IMR-90 (cell line): ENCODE data around the gene ADCY2. TPM values are rescaled to one million over a fixed set of nuclear protein-coding genes. Genes with fewer than 3 reads are reported as not detected.

ENCODE experiments used
- ATAC-seq: fragments of 200-7000 bp; cut with Tn5 transposase; 2 replicates; pipeline ENCODE4 v1.9.1; 2020; ENCODE audit warnings: low read depth, mild to moderate bottlenecking, moderate library complexity
- BruUV-seq: library from RNA; stranded (reverse); fragments of 400-500 nt; replicated peaks from 2 replicates; lab custom pipeline; 2021; lab: Mats Ljungman, UMichigan
- CTCF ChIA-PET: fragments of 300-600 bp; formaldehyde crosslinking; extraction: SDS; loops from one replicate; lab custom pipeline; 2021; ENCODE audit warnings: antibody characterized with exemption; lab: Yijun Ruan, JAX
- POLR2A ChIA-PET: fragments of 300-600 bp; sonication (Branson Sonifier 250); formaldehyde crosslinking; loops from one replicate; lab custom pipeline; 2022; ENCODE audit warnings: antibody characterized with exemption; ENCODE audit not compliant: unreplicated experiment; lab: Charles Lee
- DNase-seq: peaks from one replicate; pipeline ENCODE4 v3.0.0; 2013
- H2AFZ ChIP-seq: replicated peaks from 2 replicates; pipeline ENCODE3; 2013; ENCODE audit warnings: low read length, mild to moderate bottlenecking; ENCODE audit not compliant: poor library complexity
- H2AK5ac ChIP-seq: 2 replicates; pipeline ENCODE4 v1.6.1; 2013; ENCODE audit warnings: low read depth, low read length, inconsistent platforms
- H2AK9ac ChIP-seq: replicated peaks from 2 replicates; pipeline ENCODE3; 2013; ENCODE audit warnings: mild to moderate bottlenecking, low read depth, low read length, moderate library complexity; ENCODE audit not compliant: poor library complexity
- H2BK120ac ChIP-seq: 2 replicates; pipeline ENCODE4 v1.6.1; 2013; ENCODE audit warnings: low read depth, low read length, inconsistent platforms
- H2BK15ac ChIP-seq: 3 replicates; pipeline ENCODE4 v1.6.1; 2013; ENCODE audit warnings: low read depth, low read length, inconsistent platforms
- H2BK20ac ChIP-seq: 2 replicates; pipeline ENCODE4 v1.6.1; 2013; ENCODE audit warnings: low read depth, mild to moderate bottlenecking, inconsistent platforms, low read length, moderate library complexity
- H2BK5ac ChIP-seq: 2 replicates; pipeline ENCODE4 v1.6.1; 2013; ENCODE audit warnings: mild to moderate bottlenecking, low read depth, low read length, inconsistent platforms; ENCODE audit not compliant: poor library complexity, severe bottlenecking
- H3K14ac ChIP-seq: replicated peaks from 2 replicates; pipeline ENCODE4 v1.6.1; 2013; ENCODE audit warnings: low read depth, low read length, inconsistent platforms
- H3K18ac ChIP-seq: 2 replicates; pipeline ENCODE4 v1.6.1; 2013; ENCODE audit warnings: low read depth, low read length, control low read depth
- H3K23ac ChIP-seq: 2 replicates; pipeline ENCODE4 v1.6.1; 2013; ENCODE audit warnings: low read depth, low read length, inconsistent platforms
- H3K27ac ChIP-seq: 2 replicates; pipeline ENCODE4 v1.5.1; 2013; ENCODE audit warnings: mild to moderate bottlenecking, control low read depth, low read length; ENCODE audit not compliant: insufficient read depth
- H3K27me3 ChIP-seq: 2 replicates; pipeline ENCODE4 v1.6.1; 2013; ENCODE audit warnings: low read length; ENCODE audit not compliant: control insufficient read depth, insufficient read depth
- H3K36me3 ChIP-seq: 2 replicates; pipeline ENCODE4 v1.6.1; 2013; ENCODE audit warnings: low read length, mixed read lengths; ENCODE audit not compliant: control insufficient read depth, insufficient read depth
- H3K4ac ChIP-seq: 2 replicates; pipeline ENCODE4 v1.6.1; 2013; ENCODE audit warnings: low read depth, low read length, inconsistent platforms
- H3K4me1 ChIP-seq: 2 replicates; pipeline ENCODE4 v1.6.1; 2013; ENCODE audit warnings: low read length, mixed read lengths; ENCODE audit not compliant: control insufficient read depth, insufficient read depth
- H3K4me2 ChIP-seq: 2 replicates; pipeline ENCODE4 v1.6.1; 2013; ENCODE audit warnings: low read depth, mild to moderate bottlenecking, control low read depth, low read length, moderate library complexity
- H3K4me3 ChIP-seq: 2 replicates; pipeline ENCODE4 v1.5.1; 2013; ENCODE audit warnings: low read depth, mild to moderate bottlenecking, control low read depth, low read length, moderate library complexity; ENCODE audit not compliant: insufficient read depth
- H3K56ac ChIP-seq: 2 replicates; pipeline ENCODE4 v1.6.1; 2013; ENCODE audit warnings: low read length, inconsistent platforms; ENCODE audit not compliant: insufficient read depth; ENCODE audit errors: extremely low read depth
- H3K79me1 ChIP-seq, 2 experiments: 2 replicates each; pipeline ENCODE4 v1.6.1; 2013; ENCODE audit warnings: low read length in 2 of 2, inconsistent platforms in 1 of 2, low read depth in 1 of 2
- H3K9ac ChIP-seq: 2 replicates; pipeline ENCODE4 v1.6.1; 2013; ENCODE audit warnings: low read depth, low read length, control low read depth
- H3K9me1 ChIP-seq: 2 replicates; pipeline ENCODE4 v1.6.1; 2013; ENCODE audit warnings: low read length, inconsistent platforms; ENCODE audit not compliant: insufficient read depth
- H3K9me3 ChIP-seq: 2 replicates; pipeline ENCODE4 v1.6.1; 2013; ENCODE audit warnings: low read length; ENCODE audit not compliant: control insufficient read depth, insufficient read depth
- H4K20me1 ChIP-seq: 2 replicates; pipeline ENCODE4 v1.6.1; 2013; ENCODE audit warnings: low read length, inconsistent platforms; ENCODE audit not compliant: insufficient read depth
- H4K5ac ChIP-seq: 2 replicates; pipeline ENCODE4 v1.6.1; 2013; ENCODE audit warnings: mild to moderate bottlenecking, low read depth, low read length, control low read depth
- H4K8ac ChIP-seq, 2 experiments: 2 replicates each; pipeline ENCODE4 v1.6.1; 2013; ENCODE audit warnings: low read depth in 2 of 2, low read length in 2 of 2, control low read depth in 1 of 2, inconsistent platforms in 1 of 2
- H4K91ac ChIP-seq: 2 replicates; pipeline ENCODE4 v1.6.1; 2013; ENCODE audit warnings: low read depth, low read length, inconsistent platforms; ENCODE audit not compliant: insufficient read depth
- BHLHE40 ChIP-seq: fragments of 150-350 bp; IDR thresholded peaks from 2 replicates; pipeline ENCODE4 v1.6.1; 2016; ENCODE audit warnings: mild to moderate bottlenecking, low read depth, low read length
- CEBPB ChIP-seq: IDR thresholded peaks from 2 replicates; pipeline ENCODE4 v1.6.1; 2012; ENCODE audit warnings: low read depth, low read length, improper control_type of control experiment
- CHD1 ChIP-seq: IDR thresholded peaks from 2 replicates; pipeline ENCODE4 v1.6.1; 2012; ENCODE audit warnings: low read depth, low read length, improper control_type of control experiment
- CTCF ChIP-seq: conservative IDR thresholded peaks from 2 replicates; pipeline ENCODE4 v1.5.1; 2012; ENCODE audit warnings: mild to moderate bottlenecking, low read depth, low read length, improper control_type of control experiment
- ELK1 ChIP-seq: fragments of 150-350 bp; IDR thresholded peaks from 2 replicates; pipeline ENCODE4 v1.6.1; 2016; ENCODE audit warnings: low read depth, mild to moderate bottlenecking, low read length, moderate library complexity, borderline replicate concordance
- FOS ChIP-seq: fragments of 150-350 bp; IDR thresholded peaks from 2 replicates; pipeline ENCODE4 v1.6.1; 2016; ENCODE audit warnings: low read depth, low read length
- MAFK ChIP-seq: IDR thresholded peaks from 2 replicates; pipeline ENCODE4 v1.6.1; 2012; ENCODE audit warnings: low read depth, low read length, improper control_type of control experiment
- MAZ ChIP-seq: IDR thresholded peaks from 2 replicates; pipeline ENCODE4 v1.6.1; 2012; ENCODE audit warnings: low read depth, mild to moderate bottlenecking, low read length, improper control_type of control experiment, moderate library complexity, borderline replicate concordance
- MXI1 ChIP-seq: IDR thresholded peaks from 2 replicates; pipeline ENCODE4 v1.6.1; 2012; ENCODE audit warnings: low read depth, mild to moderate bottlenecking, low read length, moderate library complexity, borderline replicate concordance
- NFE2L2 ChIP-seq: fragments of 150-350 bp; IDR thresholded peaks from 2 replicates; pipeline ENCODE4 v1.6.1; 2016; ENCODE audit warnings: low read depth, mild to moderate bottlenecking, low read length
- POLR2A ChIP-seq: IDR thresholded peaks from 2 replicates; pipeline ENCODE4 v1.6.1; 2012; ENCODE audit warnings: mild to moderate bottlenecking, low read depth, low read length
- RAD21 ChIP-seq: IDR thresholded peaks from 2 replicates; pipeline ENCODE4 v1.6.1; 2012; ENCODE audit warnings: low read length, improper control_type of control experiment
- RCOR1 ChIP-seq: IDR thresholded peaks from 2 replicates; pipeline ENCODE4 v1.6.1; 2012; ENCODE audit warnings: mild to moderate bottlenecking, low read length, improper control_type of control experiment; ENCODE audit not compliant: insufficient replicate concordance
- RFX5 ChIP-seq: IDR thresholded peaks from 2 replicates; pipeline ENCODE4 v1.8.0; 2012; ENCODE audit warnings: low read depth, mild to moderate bottlenecking, low read length, moderate library complexity
- SMC3 ChIP-seq: fragments of 150-350 bp; IDR thresholded peaks from 2 replicates; pipeline ENCODE4 v1.6.1; 2016; ENCODE audit warnings: low read depth, mild to moderate bottlenecking, antibody characterized with exemption, low read length, moderate library complexity
- WGBS, 2 experiments: methylation state at CpG; one replicate each; pipeline versions ENCODE4 v1.1.5 to v1.1.7; 2013; ENCODE audit warnings: missing lambda C conversion rate in 2 of 2; ENCODE audit not compliant: insufficient read length in 1 of 2; ENCODE audit errors: extremely low coverage in 2 of 2; 5-methylcytosine and 5-hydroxymethylcytosine counted together
- dilution Hi-C: fragments of 300-500 bp; cut with HindIII; formaldehyde crosslinking; loops from one replicate; pipeline ENCODE4 v1.14.3; 2018; ENCODE audit warnings: low sequenced_read_pairs; ENCODE audit not compliant: unreplicated experiment
- in situ Hi-C: fragments of 300-500 bp; cut with MboI; formaldehyde crosslinking; loops from 3 replicates; pipeline ENCODE4 v1.14.3; 2019; ENCODE audit warnings: low sequenced_read_pairs, inconsistent platforms, mixed read lengths
- intact Hi-C: fragments of 100-400 bp; cut with micrococcal nuclease; formaldehyde crosslinking; loops from 2 replicates; pipeline ENCODE4 v1.10.0; 2022
- polyA plus RNA-seq, 3 experiments: library from polyadenylated mRNA; depleted of rRNA; stranded (reverse); fragments of >200 nt; gene quantifications; 2 replicates each; pipeline ENCODE4 v1.2.3, GENCODE V29; 2012; ENCODE audit warnings: low replicate concordance in 1 of 3
- total RNA-seq: library from RNA; depleted of rRNA; stranded (reverse); fragments of >200 nt; gene quantifications from 2 replicates; pipeline ENCODE4 v1.2.3, GENCODE V29; 2012
- TF ChIP-seq, protein P1 (sequence below): fragments of 150-350 bp; IDR thresholded peaks from 2 replicates; pipeline ENCODE4 v1.6.1; 2017; ENCODE audit warnings: mild to moderate bottlenecking, antibody characterized with exemption, low read length, low read depth

The ADCY2 gene
- total and polyA plus RNA-seq, 2 of the 4 experiments (the other 2 are of a cell fraction) = not detected

DNA sequence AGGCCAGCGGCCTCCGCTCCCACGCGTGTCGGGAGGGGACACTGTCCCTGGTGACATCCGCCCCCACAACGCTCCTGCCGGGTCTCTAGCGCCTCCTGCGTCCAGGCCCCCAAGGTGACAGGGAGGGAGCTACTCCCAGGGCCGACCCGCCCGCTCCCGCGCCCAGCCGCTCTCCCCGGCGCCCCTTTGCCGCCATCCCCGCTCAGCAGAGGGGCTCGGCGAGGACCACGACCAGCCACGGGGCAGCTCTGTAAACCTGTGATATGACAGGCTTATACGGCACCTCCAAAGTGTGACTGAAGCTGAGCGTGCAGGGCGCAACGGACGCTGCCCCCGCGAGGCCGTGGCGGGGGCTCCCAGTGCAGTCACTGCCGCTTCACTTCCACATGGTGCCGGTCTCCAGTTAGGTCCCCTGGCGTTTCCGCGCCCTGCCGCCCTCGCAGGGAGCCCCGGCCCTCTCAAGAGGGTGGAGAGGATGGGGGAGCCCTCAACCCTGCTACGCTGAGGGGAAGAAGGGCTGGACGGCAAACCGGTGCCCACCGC lies 978 bp upstream of the ADCY2 start:
- Histone ChIP-seq H3K4ac (no peak overlapping the region), H3K4me3 (no peak overlapping the region), H3K9ac (no peak overlapping the region), H2AK5ac (no peak overlapping the region), H3K23ac (no peak overlapping the region), H3K4me2 (no peak overlapping the region), H2BK15ac (no peak overlapping the region), H3K9me1 (no peaks in the 10 kb centered on the region), H2BK120ac (no peak overlapping the region), H4K8ac (no peak overlapping the region), H3K79me1 (no peaks in the 10 kb centered on the region), H3K56ac (no peak overlapping the region), H3K36me3 (no peaks in the 10 kb centered on the region), H3K14ac (no peak overlapping the region), H2BK20ac (no peak overlapping the region), H2BK5ac (no peak overlapping the region), H4K5ac (no peak overlapping the region), H2AK9ac (no peak overlapping the region), H3K9me3 (peaks cover 9% of the 10 kb centered on the region; the same call in 1 of the 2 replicates), H3K27me3 (no peaks in the 10 kb centered on the region; the same call in 1 of the 2 replicates), H4K20me1 (no peaks in the 10 kb centered on the region), H3K18ac (no peak overlapping the region), H4K91ac (no peak overlapping the region), H3K4me1 (no peaks in the 10 kb centered on the region), H2AFZ (peak overlapping the region; percentile 70), H3K27ac (no peak overlapping the region)
- 11% methylated on average over 25 of the region's 45 CpGs; no CpG with 5 or more reads in 1 of the 2 experiments for WGBS, 2 experiments
- TF ChIP-seq BHLHE40 (no peak), POLR2A (no peak), RFX5 (no peak), MAFK (no peak), CTCF (no peak), MXI1 (no peak), FOS (no peak), RCOR1 (no peak), ELK1 (no peak), MAZ (no peak), SMC3 (no peak), RAD21 (no peak), CEBPB (no peak), CHD1 (no peak), NFE2L2 (no peak)
- TF ChIP-seq, protein P1, sequence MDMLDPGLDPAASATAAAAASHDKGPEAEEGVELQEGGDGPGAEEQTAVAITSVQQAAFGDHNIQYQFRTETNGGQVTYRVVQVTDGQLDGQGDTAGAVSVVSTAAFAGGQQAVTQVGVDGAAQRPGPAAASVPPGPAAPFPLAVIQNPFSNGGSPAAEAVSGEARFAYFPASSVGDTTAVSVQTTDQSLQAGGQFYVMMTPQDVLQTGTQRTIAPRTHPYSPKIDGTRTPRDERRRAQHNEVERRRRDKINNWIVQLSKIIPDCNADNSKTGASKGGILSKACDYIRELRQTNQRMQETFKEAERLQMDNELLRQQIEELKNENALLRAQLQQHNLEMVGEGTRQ = no peak
- ATAC-seq (no peak), DNase-seq (no peak)
- no TSS peak for BruUV-seq
- ChIA-PET POLR2A (no interaction called here), CTCF (no interaction called here)
- in situ Hi-C loops (no loop called here), intact Hi-C loops (no loop called here), dilution Hi-C loops (no loop called here)
